Measurements from ENCODE around the gene PHTF2. TPM values are rescaled to one million over a fixed set of nuclear protein-coding genes. Genes with fewer than 3 reads are reported as not detected.

Gene PHTF2
- total and polyA plus RNA-seq, 2 of the 4 experiments (the other 2 are of a cell fraction), result 28.3 to 69.9 TPM

- H3K4me1 ChIP-seq (ENCODE audit: control insufficient read depth, insufficient read depth, low read length), result peaks cover 2% of the 10 kb centered on the region
- no peak overlapping the region for H3K4me3 ChIP-seq (ENCODE audit: insufficient read depth, low read depth, low read length)
- H3K79me1 ChIP-seq (ENCODE audit: low read depth in 1 of 2, low read length in 2 of 2), result peaks cover 17 to 47% of the 10 kb centered on the region in 2 experiments
- dilution Hi-C loops (cut with HindIII; ENCODE audit: low sequenced_read_pairs, unreplicated experiment), result no loop called here
- peak overlapping the region; percentile 53; the same call in 1 of the 2 replicates for H4K91ac ChIP-seq (ENCODE audit: insufficient read depth, low read depth, low read length)
- H2AFZ ChIP-seq (replicated peaks; ENCODE audit: low read length, poor library complexity), result no peak overlapping the region
- H3K9ac ChIP-seq (ENCODE audit: low read depth, low read length), result no peak overlapping the region
- H2AK9ac ChIP-seq (replicated peaks; ENCODE audit: low read depth, low read length, poor library complexity), result peak overlapping the region; percentile 30
- no peak overlapping the region for H4K5ac ChIP-seq (ENCODE audit: low read depth, low read length)
- peak overlapping the region; percentile 32; the same call in 1 of the 2 replicates for H2BK120ac ChIP-seq (ENCODE audit: low read depth, low read length)
- H2BK5ac ChIP-seq (ENCODE audit: low read depth, low read length, poor library complexity, severe bottlenecking), result peak overlapping the region; percentile 59
- no peaks in the 10 kb centered on the region for H3K27me3 ChIP-seq (ENCODE audit: control insufficient read depth, insufficient read depth, low read length)
- peak overlapping the region; percentile 70 for H3K4ac ChIP-seq (ENCODE audit: low read depth, low read length)
- peak overlapping the region; percentile 25; the same call in 1 of the 2 replicates for H2AK5ac ChIP-seq (ENCODE audit: low read depth, low read length)
- peaks cover 6% of the 10 kb centered on the region for H3K9me1 ChIP-seq (ENCODE audit: insufficient read depth, low read length)
- no peak overlapping the region for H3K56ac ChIP-seq (ENCODE audit: extremely low read depth, insufficient read depth, low read length)
- 0 out of 3 replicates have a peak overlapping the region, but pooled peaks have one; percentile 21 for H2BK15ac ChIP-seq (ENCODE audit: low read depth, low read length)
- H2BK20ac ChIP-seq (ENCODE audit: low read depth, low read length), result peak overlapping the region; percentile 16; the same call in 1 of the 2 replicates
- H3K14ac ChIP-seq (replicated peaks; ENCODE audit: low read depth, low read length), result peak overlapping the region; percentile 49
- H3K27ac ChIP-seq (ENCODE audit: insufficient read depth, low read length), result peak overlapping the region; percentile 33; the same call in 1 of the 2 replicates
- no peak overlapping the region; the same call in 1 of the 2 replicates for H3K4me2 ChIP-seq (ENCODE audit: low read depth, low read length)
- WGBS, 2 experiments (ENCODE audit: extremely low coverage in 2 of 2, insufficient read length in 1 of 2), result no CpG with 5 or more reads among the region's 4 CpGs
- peaks cover 3% of the 10 kb centered on the region for H3K36me3 ChIP-seq (ENCODE audit: control insufficient read depth, insufficient read depth, low read length)
- POLR2A ChIA-PET (ENCODE audit: unreplicated experiment), result no interaction called here
- no TSS peak for BruUV-seq (replicated peaks)
- CTCF ChIA-PET, result interaction anchor here (1.0 kb wide), 1 partner anchor 114 kb away, joined by 4 read pairs; no protein-coding TSS in a partner anchor
- ATAC-seq (ENCODE audit: low read depth) (peak; percentile 78), DNase-seq (peak; percentile 54)
- H4K20me1 ChIP-seq (ENCODE audit: insufficient read depth, low read length), result peaks cover 7% of the 10 kb centered on the region; the same call in 1 of the 2 replicates
- H3K18ac ChIP-seq (ENCODE audit: low read depth, low read length), result peak overlapping the region; percentile 76
- peak overlapping the region in 1 of 2 experiments; percentile 41; a peak in 2 of 4 replicates for H4K8ac ChIP-seq (ENCODE audit: low read depth in 2 of 2, low read length in 2 of 2)
- intact Hi-C loops (cut with micrococcal nuclease), result no loop called here
- H3K23ac ChIP-seq (ENCODE audit: low read depth, low read length), result peak overlapping the region; percentile 70; the same call in 1 of the 2 replicates
- no peaks in the 10 kb centered on the region for H3K9me3 ChIP-seq (ENCODE audit: control insufficient read depth, insufficient read depth, low read length)
- no peak for TF ChIP-seq RCOR1 (IDR thresholded peaks at IDR 0.05; ENCODE audit: insufficient replicate concordance, low read length)
- no peak for TF ChIP-seq USF2 (IDR thresholded peaks at IDR 0.05; ENCODE audit: low read depth, low read length)
- TF ChIP-seq CTCF (conservative IDR thresholded peaks at IDR 0.05; ENCODE audit: low read depth, low read length), result no peak
- peak; percentile 56; the same call in 1 of the 2 replicates for TF ChIP-seq CEBPB (IDR thresholded peaks at IDR 0.05; ENCODE audit: low read depth, low read length)
- in situ Hi-C loops (cut with MboI; ENCODE audit: low sequenced_read_pairs), result no loop called here
These were observed 32.4 kb upstream of the PHTF2 start for GRCh38 chr7:77765906-77766800.

All from IMR-90 (cell line).